ENCODE data around the gene GADD45B. TPM values are rescaled to one million over a fixed set of nuclear protein-coding genes. Genes with fewer than 3 reads are reported as not detected.
A peak's percentile ranks its signal among the peaks of the same experiment; 100 is the strongest.

The GADD45B gene
- total and polyA plus RNA-seq, 10 of the 15 experiments (the other 5 are each of a cell fraction or from before 2014, with no cell fraction given) = 2.4 to 180 (median 91.1) TPM

DNA sequence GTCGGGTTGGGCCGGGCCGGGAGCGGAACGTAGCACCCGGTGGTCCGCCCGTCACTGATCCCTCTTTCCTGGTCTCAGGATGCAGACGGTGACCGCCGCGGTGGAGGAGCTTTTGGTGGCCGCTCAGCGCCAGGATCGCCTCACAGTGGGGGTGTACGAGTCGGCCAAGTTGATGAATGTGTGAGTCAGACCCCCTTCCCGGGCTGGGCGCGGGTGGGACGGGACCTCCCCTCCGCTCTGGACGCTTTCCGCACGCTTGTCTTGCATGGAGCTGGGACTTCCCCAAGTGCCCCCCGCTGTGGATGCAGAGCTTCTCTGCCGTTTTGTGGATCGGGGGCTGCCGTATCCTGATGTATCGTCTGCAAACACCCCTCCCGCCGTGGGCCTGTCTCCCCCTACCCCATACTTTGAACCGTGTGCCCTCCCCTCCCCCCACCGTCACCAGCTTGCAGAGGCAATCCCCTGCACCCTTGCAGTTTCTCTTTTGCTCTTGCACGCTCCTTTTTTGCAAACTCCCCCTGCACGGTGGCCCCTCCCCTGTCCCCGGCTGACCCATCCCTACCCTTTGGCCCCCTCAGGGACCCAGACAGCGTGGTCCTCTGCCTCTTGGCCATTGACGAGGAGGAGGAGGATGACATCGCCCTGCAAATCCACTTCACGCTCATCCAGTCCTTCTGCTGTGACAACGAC, 669 bp downstream of the GADD45B start (continued):
- TF ChIP-seq, protein P1, sequence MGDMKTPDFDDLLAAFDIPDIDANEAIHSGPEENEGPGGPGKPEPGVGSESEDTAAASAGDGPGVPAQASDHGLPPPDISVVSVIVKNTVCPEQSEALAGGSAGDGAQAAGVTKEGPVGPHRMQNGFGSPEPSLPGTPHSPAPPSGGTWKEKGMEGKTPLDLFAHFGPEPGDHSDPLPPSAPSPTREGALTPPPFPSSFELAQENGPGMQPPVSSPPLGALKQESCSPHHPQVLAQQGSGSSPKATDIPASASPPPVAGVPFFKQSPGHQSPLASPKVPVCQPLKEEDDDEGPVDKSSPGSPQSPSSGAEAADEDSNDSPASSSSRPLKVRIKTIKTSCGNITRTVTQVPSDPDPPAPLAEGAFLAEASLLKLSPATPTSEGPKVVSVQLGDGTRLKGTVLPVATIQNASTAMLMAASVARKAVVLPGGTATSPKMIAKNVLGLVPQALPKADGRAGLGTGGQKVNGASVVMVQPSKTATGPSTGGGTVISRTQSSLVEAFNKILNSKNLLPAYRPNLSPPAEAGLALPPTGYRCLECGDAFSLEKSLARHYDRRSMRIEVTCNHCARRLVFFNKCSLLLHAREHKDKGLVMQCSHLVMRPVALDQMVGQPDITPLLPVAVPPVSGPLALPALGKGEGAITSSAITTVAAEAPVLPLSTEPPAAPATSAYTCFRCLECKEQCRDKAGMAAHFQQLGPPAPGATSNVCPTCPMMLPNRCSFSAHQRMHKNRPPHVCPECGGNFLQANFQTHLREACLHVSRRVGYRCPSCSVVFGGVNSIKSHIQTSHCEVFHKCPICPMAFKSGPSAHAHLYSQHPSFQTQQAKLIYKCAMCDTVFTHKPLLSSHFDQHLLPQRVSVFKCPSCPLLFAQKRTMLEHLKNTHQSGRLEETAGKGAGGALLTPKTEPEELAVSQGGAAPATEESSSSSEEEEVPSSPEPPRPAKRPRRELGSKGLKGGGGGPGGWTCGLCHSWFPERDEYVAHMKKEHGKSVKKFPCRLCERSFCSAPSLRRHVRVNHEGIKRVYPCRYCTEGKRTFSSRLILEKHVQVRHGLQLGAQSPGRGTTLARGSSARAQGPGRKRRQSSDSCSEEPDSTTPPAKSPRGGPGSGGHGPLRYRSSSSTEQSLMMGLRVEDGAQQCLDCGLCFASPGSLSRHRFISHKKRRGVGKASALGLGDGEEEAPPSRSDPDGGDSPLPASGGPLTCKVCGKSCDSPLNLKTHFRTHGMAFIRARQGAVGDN (IDR thresholded peaks at IDR 0.05) = no peak
- TF ChIP-seq POLR2A (IDR thresholded peaks at IDR 0.05; ENCODE audit: low read depth, low read length) (peak; percentile 74; the same call in 1 of the 2 replicates), IRF4 (IDR thresholded peaks at IDR 0.05; ENCODE audit: low read depth, low read length) (no peak), FOS (IDR thresholded peaks at IDR 0.05; ENCODE audit: borderline replicate concordance, extremely low read depth, insufficient read length) (no peak), ETV6 (conservative IDR thresholded peaks at IDR 0.05 in 1 of 2, IDR thresholded peaks at IDR 0.05 in 1 of 2; ENCODE audit: borderline replicate concordance in 1 of 2, low read depth in 1 of 2) (no peak), LARP7 (IDR thresholded peaks at IDR 0.05) (peak; percentile 95)
- TF ChIP-seq, protein P2, sequence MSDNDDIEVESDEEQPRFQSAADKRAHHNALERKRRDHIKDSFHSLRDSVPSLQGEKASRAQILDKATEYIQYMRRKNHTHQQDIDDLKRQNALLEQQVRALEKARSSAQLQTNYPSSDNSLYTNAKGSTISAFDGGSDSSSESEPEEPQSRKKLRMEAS (IDR thresholded peaks at IDR 0.05; ENCODE audit: low read depth, low read length) = no peak
